HG02885 (cell line): ENCODE results near the gene MCM8.
A peak's percentile ranks its signal among the peaks of the same experiment; 100 is the strongest.
"Not testable (repeated sequence)": the region's sequence is repeated elsewhere in the genome, so short reads cannot be mapped to it uniquely, and the experiment has no call there.

Source experiments
- ATAC-seq: cut with Tn5 transposase; IDR thresholded peaks from one replicate; pipeline ENCODE4 v1.9.1; 2021; ENCODE audit warnings: mild to moderate bottlenecking; ENCODE audit not compliant: unreplicated experiment, poor library complexity

MCM8 gene

DNA sequence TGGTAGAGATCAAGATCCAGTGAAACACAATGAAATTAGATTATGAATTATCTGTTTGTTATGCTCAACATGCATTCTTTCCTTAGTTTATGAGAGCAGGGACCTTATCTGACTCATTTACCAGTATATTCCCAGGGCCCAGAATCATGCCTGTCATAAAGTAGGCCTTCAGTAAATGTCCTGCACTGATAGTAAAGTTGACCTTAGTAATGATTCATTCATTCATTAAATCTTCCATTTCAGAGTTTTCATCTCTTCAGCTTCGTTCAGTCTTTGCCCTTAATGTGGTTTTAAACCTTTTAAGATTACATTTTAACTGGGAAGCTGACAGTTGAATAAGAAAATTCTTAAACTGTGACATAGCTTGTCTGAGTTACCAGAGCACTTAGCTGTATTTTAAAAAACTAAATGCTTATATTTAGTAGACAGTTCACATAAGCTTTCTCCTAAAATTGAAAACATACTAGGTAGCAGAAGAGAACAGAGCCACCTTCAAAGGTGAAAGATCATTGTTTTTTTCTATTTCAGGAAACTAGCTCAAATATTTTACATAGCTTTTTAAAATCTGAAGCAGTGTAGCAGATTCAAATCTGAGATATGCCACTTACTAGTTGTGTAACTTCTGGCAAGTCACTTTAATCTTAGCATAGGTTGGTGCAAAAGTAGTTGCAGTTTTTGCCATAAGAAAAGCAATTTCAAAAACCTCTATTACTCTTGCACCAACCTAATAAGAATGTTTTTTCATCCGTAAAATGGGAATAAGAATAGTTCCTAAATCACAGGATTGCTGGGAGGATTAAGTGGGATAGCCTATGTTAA is 41.4 kb downstream of the MCM8 start:
- ATAC-seq: no peak

DNA sequence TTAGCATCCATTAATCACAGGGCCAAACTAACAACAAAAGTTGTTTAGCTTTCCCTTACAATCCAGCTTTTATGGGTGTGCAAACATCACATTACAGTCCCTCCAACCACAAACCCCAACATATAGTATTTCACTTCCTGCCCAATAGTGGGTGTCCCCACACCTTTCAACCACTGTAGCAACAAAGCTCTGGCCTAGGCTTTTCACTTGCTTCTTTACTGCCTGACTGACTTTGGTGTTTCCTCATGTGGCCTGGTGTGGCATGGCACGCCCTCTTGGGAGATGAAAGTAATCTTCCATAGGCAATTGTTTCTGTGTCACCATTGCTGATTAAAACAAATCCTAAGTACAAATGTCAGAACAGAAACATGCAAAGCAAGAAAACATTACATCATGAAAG is 46.3 kb downstream of the MCM8 start:
- peak; percentile 99 for ATAC-seq

DNA sequence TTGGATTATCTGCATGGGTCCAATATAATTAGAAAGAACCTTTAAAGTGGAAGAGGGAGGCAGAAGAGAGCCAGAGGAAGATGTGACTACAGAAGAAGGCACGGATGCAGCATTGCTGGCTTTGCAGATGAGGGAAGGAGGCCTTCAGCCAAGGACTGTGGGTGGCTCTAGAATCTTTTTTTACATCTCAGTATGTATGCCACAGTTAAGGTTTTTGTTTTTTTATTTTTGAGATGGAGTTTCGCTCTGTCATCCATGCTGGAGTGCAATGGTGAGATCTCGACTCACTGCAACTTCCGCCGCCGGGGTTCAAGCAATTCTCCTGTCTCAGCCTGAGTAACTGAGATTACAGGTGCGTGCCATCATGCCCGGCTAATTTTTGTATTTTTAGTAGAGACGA is 49.3 kb downstream of the MCM8 start:
- no peak for ATAC-seq

DNA sequence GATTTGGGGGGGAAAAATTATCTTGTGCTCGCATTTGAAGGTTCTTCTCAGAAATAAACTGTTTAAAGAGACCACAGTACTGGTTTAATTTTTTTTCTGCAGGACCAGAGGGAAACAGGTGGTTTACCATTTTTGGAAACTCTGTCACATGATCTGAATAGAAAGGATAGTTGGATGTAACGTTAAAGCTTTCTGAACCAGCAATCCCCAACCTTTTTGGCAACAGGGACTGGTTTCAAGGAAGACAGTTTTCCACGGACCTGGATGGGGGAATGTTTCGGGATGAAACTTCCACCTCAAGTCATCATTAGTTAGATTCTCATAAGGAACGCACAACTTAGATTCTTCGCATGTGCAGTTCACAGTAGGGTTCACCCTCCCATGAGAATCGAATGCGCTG is 50.4 kb downstream of the MCM8 start:
- ATAC-seq: no peak

DNA sequence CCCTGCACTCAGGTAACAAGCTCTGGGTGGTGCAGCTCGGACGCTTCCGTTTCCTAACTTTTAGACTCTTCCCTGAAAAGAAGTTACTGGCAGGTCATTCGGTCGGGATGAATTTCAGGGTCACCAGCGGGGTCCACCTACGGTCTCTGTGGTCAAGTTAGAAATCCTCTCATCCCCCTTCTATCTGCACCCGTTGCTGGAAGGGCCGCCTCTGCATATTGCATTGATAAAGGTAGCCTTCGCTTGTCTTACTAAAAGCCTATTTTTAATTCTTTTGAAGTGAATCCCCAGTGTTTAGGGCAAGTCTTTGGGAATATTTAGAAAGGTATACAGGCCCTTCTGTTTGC is 56.1 kb downstream of the MCM8 start:
- ATAC-seq: no peak

DNA sequence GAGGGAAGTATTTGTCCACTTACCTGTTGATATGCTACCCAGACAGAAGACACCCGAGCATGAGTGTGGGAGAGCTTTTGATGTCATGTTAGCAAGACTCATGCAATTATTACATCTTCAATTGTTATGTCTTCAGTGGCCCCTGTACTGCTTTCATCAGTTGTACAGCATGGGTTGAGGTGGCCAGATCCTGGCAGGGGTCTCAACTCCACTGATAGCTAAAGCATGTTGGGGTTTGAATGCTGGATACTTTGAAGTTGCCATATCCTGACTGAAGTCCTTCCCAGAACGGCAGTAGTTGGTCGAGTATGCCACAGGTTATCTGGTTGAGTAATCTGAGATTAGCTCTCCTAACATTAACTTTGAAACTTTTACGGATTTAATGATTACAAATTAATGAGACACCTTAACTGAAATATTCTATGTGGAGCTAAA is 56.7 kb downstream of the MCM8 start:
- ATAC-seq: no peak

DNA sequence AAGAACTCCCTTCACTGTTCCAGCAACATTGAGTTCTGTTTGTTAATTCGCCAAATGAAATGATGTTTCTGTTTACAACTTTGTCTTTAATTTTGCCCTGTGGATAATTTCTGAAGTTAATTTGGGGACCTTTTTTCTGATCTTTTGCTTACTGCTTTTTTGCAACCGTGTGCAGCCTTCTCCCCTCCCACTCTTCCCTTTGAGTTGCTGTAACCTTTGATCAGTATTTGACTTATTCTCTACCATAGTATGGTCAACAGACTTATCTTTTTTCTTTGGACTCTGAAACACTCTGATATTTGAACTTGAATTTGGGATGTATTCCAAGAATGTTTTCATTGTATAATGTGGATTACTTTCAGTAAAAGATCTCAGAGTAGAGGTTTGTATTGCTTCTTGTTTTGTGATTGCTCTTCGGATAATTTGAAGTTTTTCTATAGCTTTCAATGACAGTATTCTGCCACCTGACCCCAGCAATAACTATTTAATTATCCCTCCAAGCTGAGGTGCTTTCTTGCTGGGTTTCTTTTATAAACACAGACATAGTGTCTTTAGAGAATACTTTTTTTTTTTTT is 57.2 kb downstream of the MCM8 start:
- no peak for ATAC-seq

DNA sequence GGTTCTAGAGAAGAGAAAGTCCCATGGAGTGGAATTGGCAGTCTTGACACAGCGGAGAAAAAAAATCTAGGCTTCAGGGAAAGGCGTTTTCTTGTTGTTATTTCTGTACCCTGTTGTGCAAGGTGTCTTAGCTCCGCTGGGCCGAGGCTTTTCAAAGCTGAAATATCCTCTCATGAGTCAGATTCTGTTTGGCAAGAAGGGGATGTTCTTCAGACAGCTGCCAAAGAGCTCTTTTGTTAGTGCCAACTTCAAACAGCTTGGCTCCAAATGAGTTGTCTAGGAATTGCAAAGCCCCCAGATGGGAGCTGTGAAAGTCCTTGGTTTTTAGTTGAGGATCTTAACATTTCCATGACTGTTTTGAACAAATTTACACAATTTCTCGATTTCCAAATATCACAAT is 57.8 kb downstream of the MCM8 start:
- ATAC-seq: no peak

DNA sequence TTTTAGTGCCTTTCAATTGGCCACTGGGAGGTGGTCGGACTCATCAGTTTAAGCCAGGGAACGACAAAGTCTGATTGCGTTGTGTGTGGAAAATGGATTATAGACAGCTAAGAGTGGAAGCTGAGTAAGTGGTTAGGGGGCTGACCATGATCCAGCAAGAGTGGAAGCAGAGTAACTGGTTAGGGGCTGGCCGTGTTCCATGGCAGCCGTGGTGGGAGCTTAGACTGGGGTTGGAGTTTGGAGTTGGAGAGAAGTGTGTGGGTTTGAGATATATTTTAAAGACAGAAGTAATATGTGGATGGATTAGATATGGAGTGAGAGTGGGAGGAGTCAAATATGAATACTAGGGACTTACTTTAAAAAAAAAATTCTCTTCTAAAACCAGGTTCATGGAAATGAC is 61.7 kb downstream of the MCM8 start:
- no peak for ATAC-seq

DNA sequence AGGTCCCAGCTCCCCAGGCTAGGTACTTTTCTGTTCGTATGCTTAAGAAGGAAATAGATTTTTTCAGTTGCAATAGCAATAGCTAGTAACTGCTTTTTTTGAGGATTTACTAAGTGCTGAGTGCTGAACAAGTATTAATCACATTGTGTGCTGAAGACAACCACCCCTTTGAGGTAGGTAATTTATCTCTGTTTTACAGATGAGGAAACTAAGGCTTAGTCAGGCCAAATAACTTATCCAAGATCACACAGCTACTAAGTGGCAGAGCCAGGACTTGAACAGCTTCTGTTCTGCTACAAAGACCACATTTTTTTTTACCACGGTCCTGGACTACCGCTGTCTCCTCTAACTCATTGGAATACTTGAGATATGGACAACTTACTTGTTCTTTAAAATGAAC is 63.6 kb downstream of the MCM8 start:
- no peak for ATAC-seq

DNA sequence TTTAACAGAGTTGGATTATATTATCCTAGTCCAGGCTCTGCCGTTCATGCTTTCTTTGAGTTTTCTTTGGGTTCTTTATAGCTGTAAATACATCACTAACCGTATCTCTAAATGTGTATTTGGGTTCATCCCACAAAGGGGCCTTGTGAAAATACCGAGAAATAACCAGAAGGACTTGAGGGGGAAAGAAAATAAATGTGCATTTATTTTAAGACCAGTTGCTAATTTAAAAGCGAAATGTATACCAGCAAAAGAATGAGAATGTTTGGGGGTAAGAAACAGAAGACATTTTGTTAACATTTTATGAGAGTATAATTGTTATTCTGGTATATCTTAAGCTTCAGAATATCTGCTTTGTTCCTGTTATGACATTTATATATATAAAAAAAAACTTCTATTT is 64.5 kb downstream of the MCM8 start:
- ATAC-seq: no peak

DNA sequence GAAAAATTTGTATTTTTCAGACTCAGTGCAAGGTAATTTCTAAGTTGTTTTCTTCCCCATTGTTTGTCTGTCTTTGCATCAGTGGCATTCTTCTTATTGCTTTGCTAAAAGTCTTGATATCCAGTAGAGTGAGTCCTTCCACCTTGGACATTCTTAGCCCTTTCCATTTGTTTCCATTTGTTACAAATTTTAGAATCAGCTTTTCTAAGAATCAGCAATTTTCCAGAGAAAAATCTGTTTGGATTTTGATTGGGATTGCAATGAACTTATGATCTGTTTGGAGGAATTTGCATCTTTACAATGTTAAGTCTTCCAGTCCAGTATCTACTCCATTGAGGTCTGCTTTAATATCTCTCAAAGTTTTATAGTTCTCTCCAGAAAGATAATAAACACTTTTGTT is 67.0 kb downstream of the MCM8 start:
- ATAC-seq: no peak

DNA sequence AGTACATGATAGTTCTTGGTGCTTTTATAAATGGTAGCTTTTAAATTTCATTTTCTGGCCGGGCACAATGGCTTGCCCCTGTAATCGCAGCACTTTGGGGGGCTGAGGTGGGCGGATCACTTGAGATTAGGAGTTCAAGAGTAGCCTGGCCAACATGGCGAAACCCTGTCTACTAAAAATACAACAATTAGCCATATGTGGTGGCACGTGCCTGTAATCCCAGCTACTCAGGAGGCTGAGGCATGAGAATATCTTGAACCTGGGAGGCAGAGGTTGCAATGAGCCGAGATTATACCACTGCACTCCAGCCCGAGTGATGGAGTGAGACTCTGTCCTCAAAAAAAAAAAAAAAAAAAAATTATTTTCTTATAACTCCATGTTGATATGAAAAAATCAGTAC is 67.4 kb downstream of the MCM8 start:
- ATAC-seq: no peak

DNA sequence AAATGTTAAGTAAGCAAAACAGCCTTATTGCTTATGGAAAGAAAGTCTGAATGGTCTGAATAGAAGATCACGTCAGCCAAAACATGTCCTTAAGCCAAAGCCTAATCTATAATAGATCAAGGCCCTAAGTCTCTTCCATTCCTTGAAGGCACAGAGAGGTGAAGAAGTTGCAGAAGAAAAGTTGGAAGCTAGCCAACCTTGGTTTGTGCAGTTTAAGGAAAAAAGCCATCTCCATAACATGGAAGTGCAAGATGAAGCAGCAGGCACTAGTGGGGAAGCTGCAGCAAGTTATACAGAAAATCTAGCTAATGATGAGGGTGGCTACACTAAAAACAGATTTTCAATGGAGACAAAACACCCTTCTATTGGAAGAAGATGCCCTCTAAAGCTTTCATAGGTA is 74.3 kb downstream of the MCM8 start:
- ATAC-seq: no peak

DNA sequence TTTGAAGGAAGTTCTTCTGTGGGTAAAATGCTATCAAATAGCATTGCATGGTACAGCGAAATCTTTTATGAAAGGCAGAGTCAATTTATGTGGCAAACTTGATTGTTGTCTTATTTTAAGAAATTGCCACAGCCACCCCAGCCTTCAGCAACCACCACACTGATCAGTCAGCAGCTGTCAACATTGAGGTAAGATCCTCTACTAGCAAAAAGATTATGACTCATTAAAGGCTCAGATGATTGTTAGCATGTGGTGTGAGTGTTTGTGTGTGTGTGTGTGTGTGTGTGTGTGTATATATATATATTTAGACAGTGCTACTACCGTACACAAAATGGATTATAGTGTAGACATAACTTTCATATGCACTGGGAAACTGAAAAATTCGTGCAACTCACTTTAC is 75.6 kb downstream of the MCM8 start:
- ATAC-seq: no peak

DNA sequence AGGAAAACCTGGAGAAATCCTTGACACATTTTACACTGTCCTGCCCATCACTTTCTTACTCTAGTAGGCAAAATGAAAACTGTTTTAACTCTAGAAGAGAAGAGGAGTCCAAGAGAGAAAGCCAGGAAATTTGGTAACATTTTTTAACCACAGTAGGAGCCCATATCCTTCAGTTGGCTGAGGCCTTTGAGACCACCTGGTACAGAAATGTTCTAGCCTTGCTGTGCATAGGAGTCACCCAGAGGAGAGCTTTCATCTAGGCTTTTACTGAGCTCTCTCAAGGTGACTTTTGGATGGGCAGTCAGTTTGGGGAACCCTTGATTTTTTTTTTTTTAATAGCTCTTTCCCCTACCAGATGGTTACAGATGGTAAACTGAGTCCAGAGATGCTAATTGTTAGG is 78.4 kb downstream of the MCM8 start:
- ATAC-seq: no peak

DNA sequence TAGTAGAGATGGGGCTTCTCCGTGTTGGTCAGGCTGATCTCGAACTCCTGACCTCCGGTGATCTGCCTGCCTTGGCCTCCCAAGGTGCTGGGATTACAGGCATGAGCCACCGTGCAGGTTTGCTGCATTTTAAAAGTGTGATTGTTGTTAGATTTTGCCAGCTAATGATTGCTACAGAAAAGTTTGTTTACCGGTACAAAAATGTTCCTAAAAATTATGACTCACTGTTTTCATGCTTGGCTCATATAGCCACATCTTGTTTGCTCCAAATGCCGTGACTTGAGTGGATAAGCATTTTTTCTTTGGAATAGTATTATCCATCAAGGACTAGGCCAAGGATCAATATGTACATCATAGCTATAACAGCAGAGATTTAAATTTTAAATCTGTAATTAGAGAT is 79.1 kb downstream of the MCM8 start:
- no peak for ATAC-seq

DNA sequence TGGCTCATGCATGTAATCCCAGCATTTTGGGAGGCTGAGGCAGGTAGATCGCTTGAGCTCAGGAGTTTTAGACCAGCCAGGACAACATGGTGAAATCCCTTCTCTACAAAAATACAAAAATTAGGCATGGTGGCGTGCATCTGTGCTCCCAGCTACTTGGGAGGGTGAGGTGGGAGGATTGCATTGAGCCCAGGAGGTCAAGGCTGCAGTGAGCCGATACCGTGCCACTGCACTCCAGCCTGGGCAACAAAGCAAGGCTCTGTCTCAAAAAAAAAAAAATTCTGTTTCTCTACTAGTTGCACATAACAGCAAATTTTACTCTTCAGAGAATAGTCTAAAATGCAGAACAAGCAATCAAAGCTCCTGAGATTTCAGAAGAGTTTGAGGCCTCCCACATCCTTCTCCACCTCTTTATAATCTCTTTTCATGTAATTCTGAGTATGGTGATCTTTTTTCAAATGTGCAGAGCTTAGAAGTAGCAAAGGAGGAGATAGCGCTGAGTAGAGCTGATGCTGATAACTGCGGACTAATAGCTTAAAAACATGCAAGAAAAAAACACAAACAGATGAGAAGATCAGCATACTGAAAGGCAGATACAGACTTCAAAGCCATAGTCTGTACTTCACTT is 80.1 kb downstream of the MCM8 start:
- no peak for ATAC-seq

DNA sequence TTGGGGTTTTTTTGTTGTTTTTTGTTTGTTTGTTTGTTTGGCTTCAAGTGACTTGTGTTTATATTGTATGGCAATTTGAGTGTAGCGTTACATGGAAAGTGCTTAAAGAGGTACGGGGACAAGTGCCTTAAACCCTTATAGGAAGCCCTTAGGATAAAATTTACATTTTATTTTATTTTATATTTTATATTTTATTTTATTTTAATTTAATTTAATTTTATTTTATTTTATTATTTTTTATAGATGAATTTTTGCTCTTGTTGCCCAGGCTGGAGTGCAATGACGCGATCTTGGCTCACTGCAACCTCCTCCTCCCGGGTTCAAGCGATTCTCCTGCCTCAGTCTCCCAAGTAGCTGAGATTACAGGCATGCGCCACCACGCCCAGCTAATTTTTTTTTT is 82.5 kb downstream of the MCM8 start:
- ATAC-seq: not testable (repeated sequence)

DNA sequence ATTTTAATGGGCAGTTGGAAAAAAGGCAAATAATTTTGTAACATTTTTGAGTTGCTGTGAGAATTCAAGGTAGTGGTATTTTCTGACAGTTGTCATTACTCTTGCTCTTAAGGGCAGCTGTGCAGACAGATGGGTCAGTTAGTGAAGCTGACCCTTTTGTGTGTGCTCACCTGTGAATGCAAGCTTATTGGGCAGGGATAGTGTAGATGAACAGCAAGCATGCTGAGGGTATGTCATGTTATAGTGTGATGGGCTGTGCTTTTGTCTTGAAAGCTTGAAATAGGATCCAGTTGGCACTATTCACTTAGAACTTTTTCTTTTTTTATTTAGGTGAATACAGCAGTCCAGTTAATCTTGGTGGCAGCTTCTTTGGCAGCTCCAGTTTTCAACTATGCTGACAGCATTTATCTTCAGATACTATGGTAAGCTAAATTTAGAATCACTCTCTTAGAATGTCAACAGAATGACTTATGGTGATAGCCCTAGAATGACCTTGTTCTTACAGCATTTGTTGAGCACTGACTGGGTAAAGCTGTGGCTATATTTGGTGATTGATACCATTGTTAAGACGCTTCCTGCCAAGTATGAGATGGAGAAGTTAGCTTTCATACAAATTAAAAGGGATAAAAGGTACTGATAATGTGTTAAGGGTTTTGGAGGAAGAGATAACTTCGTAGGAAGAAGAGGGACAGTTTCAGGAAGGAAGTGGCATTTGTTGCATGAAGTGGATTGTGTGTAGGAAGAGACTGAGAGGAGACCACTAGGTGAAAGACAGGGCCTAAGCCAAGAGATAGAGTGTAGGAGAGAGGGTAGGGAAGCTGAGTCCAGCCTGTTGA is 83.9 kb downstream of the MCM8 start:
- no peak for ATAC-seq

DNA sequence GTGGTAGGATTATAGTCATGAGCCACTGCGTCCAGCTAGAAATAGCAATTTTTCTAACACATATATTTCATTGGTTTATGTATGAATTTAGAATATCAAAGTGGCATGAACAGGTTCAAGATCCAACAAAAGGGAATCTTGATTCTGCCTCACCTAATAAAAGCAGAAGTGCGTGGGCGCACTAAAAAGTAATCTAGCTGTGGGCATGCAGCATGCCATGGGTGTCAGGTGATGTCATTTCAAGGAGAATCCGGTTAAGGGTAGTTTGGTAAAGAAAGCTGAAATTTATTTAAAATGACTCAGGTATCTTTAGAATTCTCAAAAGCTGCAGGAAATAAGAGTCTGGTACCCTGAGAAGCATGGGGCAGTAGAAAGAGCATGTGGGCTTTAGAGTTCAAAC is 85.8 kb downstream of the MCM8 start:
- no peak for ATAC-seq
